SU-DHL-6 (cell line): ENCODE data around the gene RYR2.

Source experiments
- H2AFZ ChIP-seq: fragments of 200-600 bp; sonication (generic); 2 replicates; pipeline ENCODE4 v1.6.1; 2014; ENCODE audit warnings: low read depth, mild to moderate bottlenecking, moderate library complexity, mixed read lengths, antibody characterized with exemption, low read length; ENCODE audit not compliant: severe bottlenecking
- H3F3A ChIP-seq: fragments of 200-600 bp; shearing (Covaris generic); 2 replicates; pipeline ENCODE4 v1.6.0; 2016; ENCODE audit warnings: antibody characterized with exemption, mild to moderate bottlenecking; ENCODE audit not compliant: insufficient read depth
- H3K27ac ChIP-seq: fragments of 200-600 bp; sonication (generic); 2 replicates; pipeline ENCODE4 v1.5.1; 2016; ENCODE audit warnings: low read depth, mild to moderate bottlenecking, low read length, moderate library complexity, mixed read lengths
- H3K27me3 ChIP-seq: fragments of 200-600 bp; sonication (generic), shearing (Covaris generic); 2 replicates; pipeline ENCODE4 v1.6.0; 2014; ENCODE audit warnings: mild to moderate bottlenecking, low read length
- H3K36me3 ChIP-seq: fragments of 200-600 bp; sonication (generic); 2 replicates; pipeline ENCODE4 v1.6.1; 2014; ENCODE audit warnings: mild to moderate bottlenecking, low read length, mixed read lengths
- H3K4me2 ChIP-seq: fragments of 300-600, 200-600 bp; shearing (Covaris generic), sonication (generic); 2 replicates; pipeline ENCODE4 v1.6.0; 2014; ENCODE audit warnings: low read length, low read depth, mild to moderate bottlenecking; ENCODE audit not compliant: poor library complexity, severe bottlenecking
- H3K4me3 ChIP-seq: fragments of 200-600 bp; sonication (generic); 2 replicates; pipeline ENCODE4 v1.5.1; 2014; ENCODE audit warnings: antibody characterized with exemption, low read length, mild to moderate bottlenecking, mixed read lengths; ENCODE audit not compliant: insufficient read depth, poor library complexity, severe bottlenecking
- H3K79me2 ChIP-seq: fragments of 200-600 bp; sonication (generic); 2 replicates; pipeline ENCODE4 v1.6.1; 2014; ENCODE audit warnings: mild to moderate bottlenecking, low read length, moderate library complexity; ENCODE audit not compliant: insufficient read depth
- H3K9ac ChIP-seq: fragments of 200-600 bp; sonication (generic); 2 replicates; pipeline ENCODE4 v1.7.0; 2014; ENCODE audit warnings: mild to moderate bottlenecking, low read length
- H3K9me2 ChIP-seq: fragments of 200-600 bp; sonication (generic); replicated peaks from 2 replicates; pipeline ENCODE4 v1.6.1; 2014; ENCODE audit warnings: low read length; ENCODE audit not compliant: insufficient read depth
- H3K9me3 ChIP-seq: fragments of 200-600 bp; sonication (generic); 2 replicates; pipeline ENCODE4 v1.6.1; 2014; ENCODE audit warnings: low read length, mixed read lengths; ENCODE audit not compliant: insufficient read depth
- H4K20me1 ChIP-seq: fragments of 200-600 bp; sonication (generic); 2 replicates; pipeline ENCODE4 v1.6.1; 2014; ENCODE audit warnings: low read depth, mild to moderate bottlenecking, antibody characterized with exemption, low read length, moderate library complexity, mixed read lengths
- EZH2phosphoT487 ChIP-seq: fragments of 200-600 bp; sonication (generic), shearing (Covaris generic); conservative IDR thresholded peaks from 2 replicates; pipeline ENCODE4 v1.6.1; 2018; ENCODE audit warnings: mild to moderate bottlenecking, antibody characterized with exemption, low read length, moderate library complexity, mixed read lengths
- TF ChIP-seq, protein P1 (sequence below): fragments of 200-600 bp; sonication (generic); IDR thresholded peaks from one replicate; pipeline ENCODE4 v1.5.1; 2017; ENCODE audit warnings: antibody characterized with exemption, mild to moderate bottlenecking, low read length, moderate library complexity; ENCODE audit not compliant: insufficient read depth, poor library complexity, severe bottlenecking

RYR2 gene

DNA sequence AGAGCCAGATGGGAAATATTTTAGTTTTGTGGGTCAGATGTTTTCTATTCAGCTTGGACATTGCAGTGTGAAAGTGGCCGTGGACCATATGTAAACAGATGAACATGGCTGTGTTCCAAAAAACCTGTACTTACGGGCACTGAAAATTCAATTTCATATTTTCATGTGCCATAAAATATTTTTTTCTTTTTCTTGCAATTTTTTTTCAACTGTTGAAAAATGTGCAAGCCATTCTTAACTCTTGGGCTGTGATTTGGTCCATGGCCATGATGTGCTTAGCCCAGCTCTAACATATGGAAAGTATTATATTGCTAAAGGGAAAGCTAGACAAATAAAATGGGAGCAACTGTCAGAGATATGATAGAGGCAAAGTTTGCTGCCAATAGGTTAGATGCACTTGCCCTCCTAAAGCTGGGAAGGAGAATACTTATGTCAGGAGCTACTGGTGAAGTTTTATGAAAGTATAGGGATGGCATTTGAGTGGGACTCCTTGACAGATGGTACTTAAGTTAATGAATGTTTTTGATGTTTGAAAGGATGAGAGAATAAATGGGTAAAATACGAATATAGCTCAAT, 240.3 kb downstream of the RYR2 start:
- no peaks in the 10 kb centered on the region for H3K79me2 ChIP-seq
- H3K9me2 ChIP-seq, result no peaks in the 10 kb centered on the region
- no peak overlapping the region for H3K4me2 ChIP-seq
- H3K27me3 ChIP-seq, result no peaks in the 10 kb centered on the region
- H3K9me3 ChIP-seq, result no peaks in the 10 kb centered on the region
- H3K4me3 ChIP-seq, result no peak overlapping the region
- TF ChIP-seq, protein P1, sequence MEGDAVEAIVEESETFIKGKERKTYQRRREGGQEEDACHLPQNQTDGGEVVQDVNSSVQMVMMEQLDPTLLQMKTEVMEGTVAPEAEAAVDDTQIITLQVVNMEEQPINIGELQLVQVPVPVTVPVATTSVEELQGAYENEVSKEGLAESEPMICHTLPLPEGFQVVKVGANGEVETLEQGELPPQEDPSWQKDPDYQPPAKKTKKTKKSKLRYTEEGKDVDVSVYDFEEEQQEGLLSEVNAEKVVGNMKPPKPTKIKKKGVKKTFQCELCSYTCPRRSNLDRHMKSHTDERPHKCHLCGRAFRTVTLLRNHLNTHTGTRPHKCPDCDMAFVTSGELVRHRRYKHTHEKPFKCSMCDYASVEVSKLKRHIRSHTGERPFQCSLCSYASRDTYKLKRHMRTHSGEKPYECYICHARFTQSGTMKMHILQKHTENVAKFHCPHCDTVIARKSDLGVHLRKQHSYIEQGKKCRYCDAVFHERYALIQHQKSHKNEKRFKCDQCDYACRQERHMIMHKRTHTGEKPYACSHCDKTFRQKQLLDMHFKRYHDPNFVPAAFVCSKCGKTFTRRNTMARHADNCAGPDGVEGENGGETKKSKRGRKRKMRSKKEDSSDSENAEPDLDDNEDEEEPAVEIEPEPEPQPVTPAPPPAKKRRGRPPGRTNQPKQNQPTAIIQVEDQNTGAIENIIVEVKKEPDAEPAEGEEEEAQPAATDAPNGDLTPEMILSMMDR, result no peak
- no peak for TF ChIP-seq EZH2phosphoT487
- no peaks in the 10 kb centered on the region for H3K36me3 ChIP-seq
- no peak overlapping the region for H3K9ac ChIP-seq
- H4K20me1 ChIP-seq, result no peaks in the 10 kb centered on the region
- no peak overlapping the region for H2AFZ ChIP-seq
- H3K27ac ChIP-seq, result no peak overlapping the region
- H3F3A ChIP-seq, result no peaks in the 10 kb centered on the region

DNA sequence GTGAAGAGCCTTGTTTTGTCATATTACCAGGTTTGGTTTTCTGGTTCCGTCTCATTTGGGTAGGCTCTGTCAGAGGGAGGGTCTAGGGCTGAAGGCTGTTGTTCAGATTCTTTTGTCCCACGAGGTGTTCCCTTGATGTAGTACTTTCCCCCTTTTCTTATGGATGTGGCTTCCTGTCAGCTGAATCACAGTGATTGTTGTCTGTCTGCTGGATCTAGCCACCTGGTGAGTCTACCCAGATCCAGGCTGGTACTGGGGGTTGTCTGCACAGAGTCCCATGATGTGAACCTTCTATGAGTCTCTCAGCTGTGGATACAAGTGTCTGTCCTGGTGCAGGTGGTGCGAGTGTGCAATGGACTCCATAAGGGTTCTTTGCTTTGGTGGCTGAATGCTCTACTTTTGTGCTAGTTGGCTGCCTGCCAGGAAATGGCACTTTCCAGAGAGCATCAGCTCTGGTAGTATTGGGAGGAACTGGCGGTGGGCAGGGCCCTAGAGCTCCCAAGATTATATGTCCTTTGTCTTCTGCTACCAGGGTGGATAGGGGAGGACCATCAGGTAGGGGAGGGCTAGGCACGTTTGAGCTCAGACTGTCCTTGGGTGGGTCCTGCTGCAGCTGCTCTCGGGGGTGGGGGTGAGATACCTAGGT, 246.0 kb downstream of the RYR2 start:
- no peak overlapping the region for H3K4me3 ChIP-seq
- no peaks in the 10 kb centered on the region for H3K27me3 ChIP-seq
- H3K9ac ChIP-seq, result no peak overlapping the region
- H3F3A ChIP-seq, result no peaks in the 10 kb centered on the region
- no peaks in the 10 kb centered on the region for H3K9me3 ChIP-seq
- H3K79me2 ChIP-seq, result no peaks in the 10 kb centered on the region
- H3K27ac ChIP-seq, result no peak overlapping the region
- no peak overlapping the region for H2AFZ ChIP-seq
- no peak overlapping the region for H3K4me2 ChIP-seq
- H3K36me3 ChIP-seq, result no peaks in the 10 kb centered on the region
- TF ChIP-seq, protein P1, result no peak
- TF ChIP-seq EZH2phosphoT487, result no peak
- H4K20me1 ChIP-seq, result no peaks in the 10 kb centered on the region
- no peaks in the 10 kb centered on the region for H3K9me2 ChIP-seq

DNA sequence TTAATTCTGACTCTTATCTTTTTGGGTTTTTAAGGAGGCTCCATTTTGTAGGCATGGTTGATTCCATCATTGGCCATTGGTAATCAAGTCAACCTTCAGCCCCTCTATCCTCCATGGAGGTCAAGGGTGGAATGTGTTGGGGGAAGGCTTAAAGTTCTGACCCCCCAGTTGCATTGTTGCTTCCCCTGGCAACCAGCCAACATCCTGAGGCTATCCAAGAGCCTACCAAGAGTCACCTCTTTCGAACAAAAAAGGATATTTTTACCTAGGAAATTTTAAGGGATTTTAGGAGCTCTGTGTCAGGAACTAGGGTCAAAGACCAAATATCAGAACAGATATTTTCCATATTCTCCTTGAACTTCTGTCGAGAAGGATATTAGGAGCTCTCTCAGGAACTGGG, 251.8 kb downstream of the RYR2 start:
- no peaks in the 10 kb centered on the region for H3K27me3 ChIP-seq
- no peaks in the 10 kb centered on the region for H3K9me2 ChIP-seq
- H3K9me3 ChIP-seq, result no peaks in the 10 kb centered on the region
- no peak for TF ChIP-seq EZH2phosphoT487
- TF ChIP-seq, protein P1, result no peak
- no peak overlapping the region for H2AFZ ChIP-seq
- H4K20me1 ChIP-seq, result no peaks in the 10 kb centered on the region
- no peaks in the 10 kb centered on the region for H3K79me2 ChIP-seq
- H3K9ac ChIP-seq, result no peak overlapping the region
- H3K4me2 ChIP-seq, result no peak overlapping the region
- H3F3A ChIP-seq, result no peaks in the 10 kb centered on the region
- no peaks in the 10 kb centered on the region for H3K36me3 ChIP-seq
- no peak overlapping the region for H3K27ac ChIP-seq
- H3K4me3 ChIP-seq, result no peak overlapping the region
